Smooth muscle cell (in vitro differentiated cells): ENCODE results near the gene TADA1. TPM values are rescaled to one million over a fixed set of nuclear protein-coding genes. Genes with fewer than 3 reads are reported as not detected.

Source experiments
- DNase-seq: peaks from one replicate; lab custom pipeline; 2025; ENCODE audit not compliant: unreplicated experiment; lab: John Stamatoyannopoulos, UW
- H2AFZ ChIP-seq: fragments of 200-600 bp; sonication (generic); 2 replicates; pipeline ENCODE4 v1.6.0; 2016; ENCODE audit warnings: antibody characterized with exemption, low read depth, mild to moderate bottlenecking
- H3F3A ChIP-seq: fragments of 200-600 bp; sonication (generic); 2 replicates; pipeline ENCODE4 v1.6.0; 2017; ENCODE audit warnings: antibody characterized with exemption, low read depth
- H3K27ac ChIP-seq: fragments of 200-600 bp; sonication (generic); 2 replicates; pipeline ENCODE4 v1.5.1; 2016; ENCODE audit warnings: low read depth, mild to moderate bottlenecking
- H3K27me3 ChIP-seq: fragments of 200-600 bp; sonication (generic); 2 replicates; pipeline ENCODE4 v1.6.1; 2016; ENCODE audit warnings: low read depth, mild to moderate bottlenecking
- H3K36me3 ChIP-seq: fragments of 200-600 bp; sonication (generic); 2 replicates; pipeline ENCODE4 v1.5.1; 2016; ENCODE audit warnings: low read depth
- H3K4me1 ChIP-seq: fragments of 200-600 bp; sonication (generic); 2 replicates; pipeline ENCODE4 v1.5.1; 2016; ENCODE audit warnings: low read depth
- H3K4me2 ChIP-seq: fragments of 200-600 bp; sonication (generic); 2 replicates; pipeline ENCODE4 v1.6.0; 2016; ENCODE audit warnings: mild to moderate bottlenecking
- H3K4me3 ChIP-seq: fragments of 200-600 bp; sonication (generic); 2 replicates; pipeline ENCODE4 v1.5.1; 2016; ENCODE audit warnings: mild to moderate bottlenecking
- H3K79me2 ChIP-seq: fragments of 200-600 bp; sonication (generic); 2 replicates; pipeline ENCODE4 v1.6.0; 2016; ENCODE audit warnings: low read depth, mild to moderate bottlenecking
- H3K9ac ChIP-seq: fragments of 200-600 bp; sonication (generic); 2 replicates; pipeline ENCODE4 v1.6.0; 2016; ENCODE audit warnings: low read depth
- H3K9me3 ChIP-seq: fragments of 200-600 bp; sonication (generic); replicated peaks from 2 replicates; pipeline ENCODE4 v1.5.1; 2016; ENCODE audit warnings: low read depth
- H4K20me1 ChIP-seq: fragments of 200-600 bp; sonication (generic); 2 replicates; pipeline ENCODE4 v1.6.0; 2016; ENCODE audit warnings: low read depth
- WGBS: methylation state at CpG from one replicate; pipeline ENCODE4 v1.1.7; 2016; ENCODE audit warnings: low lambda C conversion rate; 5-methylcytosine and 5-hydroxymethylcytosine counted together
- polyA plus RNA-seq: library from polyadenylated mRNA; unstranded; fragments of >200 nt; fragmentation: Nextera tagmentation; extraction: Ambion mirVana; gene quantifications from 2 replicates; pipeline ENCODE4 v1.2.1, GENCODE V29; 2016
- total RNA-seq: library from RNA; depleted of rRNA; stranded (reverse); fragments of >200 nt; gene quantifications from 2 replicates; pipeline ENCODE4 v1.2.3, GENCODE V29; 2014
- TF ChIP-seq, protein P1 (sequence below): fragments of 200-600 bp; sonication (generic); IDR thresholded peaks from 2 replicates; pipeline ENCODE4 v1.5.1; 2017; ENCODE audit warnings: borderline replicate concordance, mild to moderate bottlenecking, antibody characterized with exemption; ENCODE audit not compliant: insufficient read depth, poor library complexity, severe bottlenecking

TADA1 gene
- total and polyA plus RNA-seq, 2 experiments from 2014 or later = 12.2 to 16.3 TPM

DNA sequence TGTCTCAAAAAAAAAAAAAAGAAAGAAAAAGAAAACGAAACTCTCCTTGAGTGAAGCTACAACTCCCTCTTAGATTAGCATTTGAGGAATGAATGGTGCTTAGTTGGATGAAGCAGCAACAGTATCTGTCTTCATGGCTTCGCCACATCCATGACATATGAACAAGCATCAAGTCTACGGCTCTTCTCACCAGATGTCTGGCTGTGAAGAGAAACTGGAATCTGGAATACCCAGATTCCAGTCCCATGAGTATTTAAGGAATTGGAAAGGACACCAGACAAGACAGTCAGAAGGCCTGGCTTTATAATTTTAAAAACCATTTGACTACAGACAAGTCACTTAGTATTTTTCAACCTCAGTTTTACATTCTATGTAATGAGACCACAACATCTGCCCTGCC, 38.0 kb upstream of the TADA1 start:
- peak overlapping the region; percentile 55 for H3K27ac ChIP-seq
- no peak overlapping the region for H2AFZ ChIP-seq
- 70% methylated on average over 3 of the region's 3 CpGs for WGBS
- H3K36me3 ChIP-seq = no peaks in the 10 kb centered on the region
- no peaks in the 10 kb centered on the region for H3K9me3 ChIP-seq
- H3F3A ChIP-seq = no peaks in the 10 kb centered on the region
- peaks cover 3% of the 10 kb centered on the region for H3K4me1 ChIP-seq
- no peak overlapping the region for H3K4me3 ChIP-seq
- peaks cover 8% of the 10 kb centered on the region for H3K27me3 ChIP-seq
- TF ChIP-seq, protein P1, sequence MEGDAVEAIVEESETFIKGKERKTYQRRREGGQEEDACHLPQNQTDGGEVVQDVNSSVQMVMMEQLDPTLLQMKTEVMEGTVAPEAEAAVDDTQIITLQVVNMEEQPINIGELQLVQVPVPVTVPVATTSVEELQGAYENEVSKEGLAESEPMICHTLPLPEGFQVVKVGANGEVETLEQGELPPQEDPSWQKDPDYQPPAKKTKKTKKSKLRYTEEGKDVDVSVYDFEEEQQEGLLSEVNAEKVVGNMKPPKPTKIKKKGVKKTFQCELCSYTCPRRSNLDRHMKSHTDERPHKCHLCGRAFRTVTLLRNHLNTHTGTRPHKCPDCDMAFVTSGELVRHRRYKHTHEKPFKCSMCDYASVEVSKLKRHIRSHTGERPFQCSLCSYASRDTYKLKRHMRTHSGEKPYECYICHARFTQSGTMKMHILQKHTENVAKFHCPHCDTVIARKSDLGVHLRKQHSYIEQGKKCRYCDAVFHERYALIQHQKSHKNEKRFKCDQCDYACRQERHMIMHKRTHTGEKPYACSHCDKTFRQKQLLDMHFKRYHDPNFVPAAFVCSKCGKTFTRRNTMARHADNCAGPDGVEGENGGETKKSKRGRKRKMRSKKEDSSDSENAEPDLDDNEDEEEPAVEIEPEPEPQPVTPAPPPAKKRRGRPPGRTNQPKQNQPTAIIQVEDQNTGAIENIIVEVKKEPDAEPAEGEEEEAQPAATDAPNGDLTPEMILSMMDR = no peak
- H3K4me2 ChIP-seq = no peak overlapping the region
- no peak overlapping the region for H3K9ac ChIP-seq
- H3K79me2 ChIP-seq = no peaks in the 10 kb centered on the region
- DNase-seq = no peak
- no peaks in the 10 kb centered on the region for H4K20me1 ChIP-seq

DNA sequence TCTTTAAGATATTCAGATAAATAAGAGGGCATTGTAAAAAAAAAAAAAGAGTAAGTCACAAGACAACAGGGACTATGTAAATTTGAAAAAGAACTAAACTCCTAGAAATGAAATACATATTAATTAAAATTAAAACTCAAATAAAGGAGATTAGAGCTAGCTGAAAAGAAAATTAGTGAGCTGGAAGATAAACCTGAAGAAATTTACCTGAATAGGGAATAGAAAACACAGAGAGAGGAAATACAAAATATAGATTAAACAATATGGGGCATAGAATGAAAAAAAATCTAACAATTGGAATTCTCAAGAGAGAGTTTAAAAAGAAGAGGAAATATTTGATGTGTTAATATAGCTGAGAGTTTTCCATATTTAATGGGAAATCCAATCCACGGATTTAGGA, 35.6 kb upstream of the TADA1 start:
- Histone ChIP-seq H2AFZ (no peak overlapping the region), H4K20me1 (no peaks in the 10 kb centered on the region), H3K4me1 (peaks cover 3% of the 10 kb centered on the region), H3K9ac (no peak overlapping the region), H3K36me3 (no peaks in the 10 kb centered on the region), H3K4me2 (no peak overlapping the region), H3K27ac (no peak overlapping the region), H3K4me3 (no peak overlapping the region), H3K9me3 (no peaks in the 10 kb centered on the region), H3F3A (no peaks in the 10 kb centered on the region), H3K79me2 (no peaks in the 10 kb centered on the region), H3K27me3 (no peaks in the 10 kb centered on the region)
- no peak for DNase-seq
- WGBS = 93% methylated on average over 1 of the region's 1 CpG
- TF ChIP-seq, protein P1 = no peak

DNA sequence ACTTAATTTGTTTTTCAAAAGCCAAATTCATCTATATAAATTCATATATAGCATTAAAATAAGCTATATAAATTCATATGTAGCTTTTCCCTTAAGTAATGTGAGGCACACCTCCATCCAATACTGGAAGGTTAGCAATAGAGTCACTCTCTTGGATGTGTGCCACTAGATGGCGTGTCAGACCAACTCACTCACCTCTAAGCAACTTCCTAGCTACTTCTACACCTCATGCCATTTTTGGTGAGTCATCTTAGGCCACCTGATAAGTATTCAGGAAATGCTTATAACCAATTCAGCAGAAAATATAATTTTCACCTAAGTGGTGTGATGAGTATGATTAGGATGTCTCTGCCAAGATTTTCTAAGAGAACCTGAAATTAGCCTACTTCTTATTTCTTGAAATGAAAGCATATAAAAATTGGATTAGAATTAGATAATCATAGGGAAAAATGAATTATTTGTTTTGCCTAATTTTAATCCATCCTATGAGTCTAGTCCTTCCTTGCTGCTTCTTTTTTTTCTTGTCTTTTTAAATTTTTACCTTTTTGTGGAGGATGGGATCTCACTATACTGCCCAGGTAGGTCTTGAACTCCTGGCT, 34.4 kb upstream of the TADA1 start:
- TF ChIP-seq, protein P1 = peak; percentile 79
- H3K9me3 ChIP-seq = no peaks in the 10 kb centered on the region
- H3K4me2 ChIP-seq = no peak overlapping the region
- H3K4me3 ChIP-seq = no peak overlapping the region
- WGBS = 0% methylated on average over 1 of the region's 1 CpG
- DNase-seq = no peak
- H3K4me1 ChIP-seq = peaks cover 6% of the 10 kb centered on the region
- no peaks in the 10 kb centered on the region for H4K20me1 ChIP-seq
- peaks cover 3% of the 10 kb centered on the region for H3F3A ChIP-seq
- no peak overlapping the region for H2AFZ ChIP-seq
- H3K9ac ChIP-seq = no peak overlapping the region
- no peaks in the 10 kb centered on the region for H3K36me3 ChIP-seq
- no peaks in the 10 kb centered on the region for H3K27me3 ChIP-seq
- no peak overlapping the region for H3K27ac ChIP-seq
- no peaks in the 10 kb centered on the region for H3K79me2 ChIP-seq

DNA sequence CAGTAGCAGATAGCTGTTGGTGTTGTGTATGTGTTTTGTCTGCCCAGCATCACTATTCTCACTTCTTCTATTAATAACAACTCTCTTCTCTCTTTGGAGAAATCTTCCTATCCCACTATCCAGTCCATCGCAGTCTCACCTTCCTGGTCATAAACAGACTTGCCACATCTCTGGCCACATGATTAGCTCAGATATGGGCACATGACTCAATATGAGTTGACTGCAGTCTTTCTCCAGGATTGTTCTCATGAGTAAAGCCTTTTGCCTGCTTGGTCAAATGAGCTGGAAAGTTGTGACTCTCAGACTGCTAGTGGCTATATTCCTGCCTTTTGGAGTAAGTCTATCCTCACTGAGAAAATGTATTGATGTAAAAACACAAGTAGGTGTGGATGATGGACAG, 32.9 kb upstream of the TADA1 start:
- no peaks in the 10 kb centered on the region for H3K36me3 ChIP-seq
- no peak overlapping the region for H3K4me3 ChIP-seq
- H3K4me2 ChIP-seq = no peak overlapping the region
- no peaks in the 10 kb centered on the region for H3K27me3 ChIP-seq
- peaks cover 15% of the 10 kb centered on the region for H3K4me1 ChIP-seq
- TF ChIP-seq, protein P1 = no peak
- no peaks in the 10 kb centered on the region for H3K79me2 ChIP-seq
- H3K9me3 ChIP-seq = no peaks in the 10 kb centered on the region
- 52% methylated on average over 1 of the region's 1 CpG for WGBS
- H3K9ac ChIP-seq = no peak overlapping the region
- H4K20me1 ChIP-seq = no peaks in the 10 kb centered on the region
- no peak overlapping the region for H3K27ac ChIP-seq
- H3F3A ChIP-seq = peaks cover 12% of the 10 kb centered on the region
- no peak overlapping the region for H2AFZ ChIP-seq
- no peak for DNase-seq
